Cardiac ventricle fibroblast (primary cell): ENCODE measurements around the gene ZNF746. TPM values are rescaled to one million over a fixed set of nuclear protein-coding genes. Genes with fewer than 3 reads are reported as not detected.

Experiments used
- total RNA-seq: library from RNA; depleted of rRNA; stranded (reverse); fragments of >200 nt; gene quantifications from 2 replicates; pipeline ENCODE4 v1.2.3, GENCODE V29; 2015

The ZNF746 gene
- total RNA-seq, result 14.9 and 21.0 TPM in 2 replicates

DNA sequence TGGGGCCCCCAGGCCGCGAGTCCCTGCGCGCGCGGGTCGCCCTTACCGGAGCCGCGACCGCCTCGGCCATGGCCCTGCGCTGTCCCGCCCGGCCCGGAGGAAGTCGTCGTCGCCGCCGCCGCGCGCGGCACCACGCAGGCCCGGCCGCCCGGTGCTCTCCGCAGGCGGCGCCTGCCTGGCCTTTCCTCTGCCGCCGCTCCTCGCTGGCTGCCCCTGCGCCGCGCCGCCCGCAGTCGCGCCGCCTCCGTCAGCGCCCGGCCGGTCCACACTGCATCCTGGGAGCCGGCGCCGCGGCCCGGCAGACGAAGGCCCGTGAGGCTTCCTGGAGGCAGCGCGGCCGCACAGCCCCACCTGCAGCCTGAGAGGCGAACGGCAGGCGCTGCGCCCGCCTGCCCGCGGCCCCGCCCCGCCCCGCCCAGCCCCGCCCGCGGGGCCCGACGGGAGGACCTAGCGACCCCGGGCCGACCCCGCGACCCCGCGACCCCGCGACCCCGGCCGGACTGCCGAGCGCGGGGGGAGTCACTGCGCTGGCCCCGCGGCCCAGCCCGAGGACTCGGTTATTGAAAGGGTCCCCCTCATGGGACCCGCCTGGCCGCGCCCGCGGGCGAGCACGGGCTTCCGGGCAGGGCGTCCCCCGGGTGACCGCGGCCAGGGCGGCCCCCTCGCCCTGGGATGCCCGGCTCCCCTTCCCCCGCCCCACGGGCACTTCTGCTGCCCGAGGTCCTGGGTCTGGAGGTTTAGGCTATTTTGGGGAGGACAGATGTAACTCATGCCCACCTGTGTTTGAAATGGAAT lies at the start of gene ZNF746:
TSS of gene ZNF746 (minus strand) at position 343 of the 795 bp plus-strand sequence. CDS start at position 70, 273 bp downstream.

DNA sequence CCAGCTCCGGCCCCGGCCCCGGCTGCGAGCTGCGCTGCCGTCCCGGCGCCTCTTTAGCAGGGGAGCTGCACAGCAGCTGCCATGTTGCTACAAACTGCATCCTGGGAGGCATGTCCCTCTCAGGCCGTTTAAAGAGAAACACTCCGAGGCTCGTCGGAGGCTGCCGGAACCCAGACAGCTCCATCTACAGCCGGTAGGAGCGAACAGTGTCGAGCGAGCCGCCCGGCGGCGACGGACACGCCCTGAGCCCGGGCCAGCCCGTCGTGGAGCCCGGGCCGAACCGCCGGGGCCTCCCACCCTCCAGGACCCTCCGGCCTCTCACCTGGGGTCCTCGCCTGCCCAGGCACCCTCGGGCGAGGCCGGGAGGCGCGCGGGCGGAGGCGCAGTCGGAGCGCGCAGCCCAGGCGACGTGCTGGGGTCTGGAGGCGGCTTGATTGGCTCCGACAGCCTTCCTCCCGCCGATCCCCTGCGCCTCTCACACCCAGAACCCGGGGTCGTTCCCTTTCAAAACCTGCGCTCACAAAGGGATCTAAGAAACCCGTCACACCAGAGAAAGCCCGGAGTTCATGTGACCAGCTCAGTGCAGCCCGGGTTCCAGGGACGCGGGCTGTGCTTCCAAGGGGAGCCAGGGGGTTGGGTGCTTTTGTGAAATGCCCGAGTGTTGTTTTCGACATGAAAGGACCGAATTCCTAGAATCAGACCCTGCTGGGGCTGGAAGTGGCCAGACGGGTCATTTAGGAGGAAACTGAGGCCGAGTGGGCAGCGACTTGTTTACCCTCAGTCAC lies 36.9 kb downstream of the ZNF746 start, which contains the start of gene ZNF777:
TSS of gene ZNF777 (minus strand) at position 570 of the 785 bp plus-strand sequence. CDS start 5,040 bp downstream, outside the sequence.

Other genes starting within 250 kb of the ZNF746 start
- gene ZNF783, start 235.6 kb downstream of the ZNF746 start, total RNA-seq, result 7.3 and 8.3 TPM in 2 replicates
- gene ZNF777, start 36.7 kb downstream of the ZNF746 start, total RNA-seq, result 8.1 and 13.3 TPM in 2 replicates